ENCODE measurements around the gene KRT6A. TPM values are rescaled to one million over a fixed set of nuclear protein-coding genes. Genes with fewer than 3 reads are reported as not detected.

The KRT6A gene
- total and polyA plus RNA-seq, 2 donors (not counting 1 experiment from before 2014, with no cell fraction given), result 41.1 TPM; not detected in 1

DNA sequence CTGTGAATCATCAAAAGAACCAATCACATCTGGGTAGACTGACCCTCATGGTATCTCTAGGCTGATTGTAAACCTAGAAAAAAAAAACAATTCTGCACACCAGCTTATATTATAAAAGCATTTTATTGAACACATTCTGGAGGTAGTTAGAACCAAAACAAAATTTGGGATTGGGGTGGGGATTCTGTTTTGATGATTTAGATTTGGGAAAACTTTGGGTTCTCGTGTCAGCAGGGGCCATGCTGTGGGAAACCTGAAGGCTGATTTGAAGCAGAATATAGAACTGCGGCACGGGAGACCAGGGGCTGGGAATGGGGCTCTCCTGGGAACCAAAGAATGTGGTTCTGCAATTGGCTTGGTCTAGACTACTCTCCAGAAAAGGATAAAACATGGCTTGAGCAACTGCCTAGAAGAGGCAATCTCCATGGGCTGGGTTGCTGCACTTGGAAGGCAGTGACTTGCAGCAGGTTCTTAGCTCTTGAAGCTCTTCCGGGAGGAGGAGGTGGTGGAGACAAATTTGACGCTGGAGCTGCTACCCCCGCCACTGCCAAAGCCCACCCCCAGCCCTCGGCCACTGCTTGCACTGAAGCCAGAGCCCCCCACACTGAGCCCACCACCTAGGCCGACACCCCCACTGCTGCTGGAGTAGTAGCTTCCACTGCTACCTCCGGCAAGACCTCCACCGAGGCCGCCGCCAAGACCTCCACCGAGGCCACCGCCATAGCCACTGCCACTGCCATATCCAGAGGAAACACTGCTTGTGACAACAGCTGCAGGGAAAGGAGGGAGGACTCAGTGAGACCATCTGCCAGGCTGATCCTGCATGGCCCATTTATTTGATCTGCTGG lies 21.6 kb upstream of the KRT6A start:
- H3K27me3 ChIP-seq (ENCODE audit: control insufficient read depth, insufficient read depth, low read length), result no peaks in the 10 kb centered on the region
- no peak for DNase-seq (ENCODE audit: low read depth in 2 of 2)
- H2AFZ ChIP-seq (ENCODE audit: low read length), result no peak overlapping the region
- H3K79me2 ChIP-seq (ENCODE audit: control insufficient read depth, insufficient read depth, low read length), result no peaks in the 10 kb centered on the region
- no peak overlapping the region for H3K27ac ChIP-seq (ENCODE audit: insufficient read depth, low read length)
- no peaks in the 10 kb centered on the region for H4K20me1 ChIP-seq (ENCODE audit: control insufficient read depth, extremely low read depth, insufficient read depth, low read length)
- no peak overlapping the region for H3K4me2 ChIP-seq (ENCODE audit: extremely low read depth, insufficient read depth, low read length)
- no peaks in the 10 kb centered on the region for H3K4me1 ChIP-seq (ENCODE audit: control insufficient read depth, extremely low read depth, insufficient read depth, low read length)
- H3K9me3 ChIP-seq (ENCODE audit: control insufficient read depth, insufficient read depth, low read depth, low read length), result no peaks in the 10 kb centered on the region
- TF ChIP-seq EZH2 (IDR thresholded peaks at IDR 0.05; ENCODE audit: low read length, missing control alignments), result no peak
- TF ChIP-seq, protein P1, sequence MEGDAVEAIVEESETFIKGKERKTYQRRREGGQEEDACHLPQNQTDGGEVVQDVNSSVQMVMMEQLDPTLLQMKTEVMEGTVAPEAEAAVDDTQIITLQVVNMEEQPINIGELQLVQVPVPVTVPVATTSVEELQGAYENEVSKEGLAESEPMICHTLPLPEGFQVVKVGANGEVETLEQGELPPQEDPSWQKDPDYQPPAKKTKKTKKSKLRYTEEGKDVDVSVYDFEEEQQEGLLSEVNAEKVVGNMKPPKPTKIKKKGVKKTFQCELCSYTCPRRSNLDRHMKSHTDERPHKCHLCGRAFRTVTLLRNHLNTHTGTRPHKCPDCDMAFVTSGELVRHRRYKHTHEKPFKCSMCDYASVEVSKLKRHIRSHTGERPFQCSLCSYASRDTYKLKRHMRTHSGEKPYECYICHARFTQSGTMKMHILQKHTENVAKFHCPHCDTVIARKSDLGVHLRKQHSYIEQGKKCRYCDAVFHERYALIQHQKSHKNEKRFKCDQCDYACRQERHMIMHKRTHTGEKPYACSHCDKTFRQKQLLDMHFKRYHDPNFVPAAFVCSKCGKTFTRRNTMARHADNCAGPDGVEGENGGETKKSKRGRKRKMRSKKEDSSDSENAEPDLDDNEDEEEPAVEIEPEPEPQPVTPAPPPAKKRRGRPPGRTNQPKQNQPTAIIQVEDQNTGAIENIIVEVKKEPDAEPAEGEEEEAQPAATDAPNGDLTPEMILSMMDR (conservative IDR thresholded peaks at IDR 0.05 in 1 of 2, IDR thresholded peaks at IDR 0.05 in 1 of 2; ENCODE audit: low read depth in 1 of 2, low read length in 2 of 2), result no peak
- H3K9ac ChIP-seq (ENCODE audit: insufficient read depth, low read length), result no peak overlapping the region
- H3K36me3 ChIP-seq (ENCODE audit: control insufficient read depth, insufficient read depth, low read length), result no peaks in the 10 kb centered on the region
- H3K4me3 ChIP-seq (replicated peaks in 1 of 4; ENCODE audit: control extremely low read depth in 1 of 4, insufficient read depth in 1 of 4, low read depth in 3 of 4, low read length in 4 of 4), result no peak overlapping the region

DNA sequence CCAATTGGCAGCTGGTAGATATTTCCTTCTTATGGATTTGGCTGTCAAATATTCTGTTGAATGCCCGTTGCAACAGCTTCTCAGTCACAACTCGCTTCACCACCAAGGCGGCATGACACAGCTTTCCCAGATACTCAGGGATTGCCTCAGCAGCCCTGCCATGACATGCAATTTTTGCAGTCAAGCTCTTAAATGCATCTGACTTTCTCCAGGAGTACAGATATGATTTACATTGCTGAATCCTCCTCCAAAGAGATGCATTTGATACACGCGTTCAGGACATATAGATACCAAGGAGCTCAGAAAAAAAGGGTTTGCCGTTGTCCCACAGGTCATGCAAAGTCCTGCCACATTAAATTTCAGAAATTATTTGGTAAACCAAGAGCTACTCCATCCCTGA lies 20.7 kb upstream of the KRT6A start:
- Histone ChIP-seq H2AFZ (ENCODE audit: low read length) (no peak overlapping the region), H3K4me3 (replicated peaks in 1 of 4; ENCODE audit: control extremely low read depth in 1 of 4, insufficient read depth in 1 of 4, low read depth in 3 of 4, low read length in 4 of 4) (no peak overlapping the region), H3K36me3 (ENCODE audit: control insufficient read depth, insufficient read depth, low read length) (no peaks in the 10 kb centered on the region), H3K9ac (ENCODE audit: insufficient read depth, low read length) (no peak overlapping the region), H3K9me3 (ENCODE audit: control insufficient read depth, insufficient read depth, low read depth, low read length) (no peaks in the 10 kb centered on the region), H3K4me1 (ENCODE audit: control insufficient read depth, extremely low read depth, insufficient read depth, low read length) (no peaks in the 10 kb centered on the region), H4K20me1 (ENCODE audit: control insufficient read depth, extremely low read depth, insufficient read depth, low read length) (no peaks in the 10 kb centered on the region), H3K79me2 (ENCODE audit: control insufficient read depth, insufficient read depth, low read length) (no peaks in the 10 kb centered on the region), H3K27ac (ENCODE audit: insufficient read depth, low read length) (no peak overlapping the region), H3K27me3 (ENCODE audit: control insufficient read depth, insufficient read depth, low read length) (no peaks in the 10 kb centered on the region), H3K4me2 (ENCODE audit: extremely low read depth, insufficient read depth, low read length) (no peak overlapping the region)
- DNase-seq (ENCODE audit: low read depth in 2 of 2), result no peak
- TF ChIP-seq EZH2 (IDR thresholded peaks at IDR 0.05; ENCODE audit: low read length, missing control alignments), result no peak
- TF ChIP-seq, protein P1 (conservative IDR thresholded peaks at IDR 0.05 in 1 of 2, IDR thresholded peaks at IDR 0.05 in 1 of 2; ENCODE audit: low read depth in 1 of 2, low read length in 2 of 2), result no peak

DNA sequence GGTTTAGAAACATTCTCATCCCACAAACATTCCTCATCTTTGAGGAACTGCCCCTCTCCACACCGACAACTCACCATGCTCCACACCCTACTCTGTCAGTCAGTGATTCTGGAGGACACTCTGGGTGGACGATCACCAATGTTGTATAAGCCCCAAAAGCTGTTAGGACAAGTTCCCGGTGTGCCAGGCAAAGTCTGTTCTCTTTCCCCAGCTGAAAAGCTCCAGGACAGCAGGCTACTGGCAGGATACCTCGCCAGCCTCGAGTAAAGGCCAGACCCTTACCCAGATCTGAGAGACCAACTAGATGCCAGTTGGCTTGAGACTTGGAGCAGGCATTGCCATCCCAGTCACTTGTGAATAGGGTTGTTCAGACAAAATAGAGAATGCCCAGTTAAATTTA lies 15.2 kb upstream of the KRT6A start:
- Histone ChIP-seq H3K79me2 (ENCODE audit: control insufficient read depth, insufficient read depth, low read length) (no peaks in the 10 kb centered on the region), H3K9ac (ENCODE audit: insufficient read depth, low read length) (no peak overlapping the region), H3K4me2 (ENCODE audit: extremely low read depth, insufficient read depth, low read length) (no peak overlapping the region), H4K20me1 (ENCODE audit: control insufficient read depth, extremely low read depth, insufficient read depth, low read length) (no peaks in the 10 kb centered on the region), H3K9me3 (ENCODE audit: control insufficient read depth, insufficient read depth, low read depth, low read length) (no peaks in the 10 kb centered on the region), H3K4me3 (replicated peaks in 1 of 4; ENCODE audit: control extremely low read depth in 1 of 4, insufficient read depth in 1 of 4, low read depth in 3 of 4, low read length in 4 of 4) (no peak overlapping the region), H2AFZ (ENCODE audit: low read length) (no peak overlapping the region), H3K27me3 (ENCODE audit: control insufficient read depth, insufficient read depth, low read length) (no peaks in the 10 kb centered on the region), H3K27ac (ENCODE audit: insufficient read depth, low read length) (no peak overlapping the region), H3K4me1 (ENCODE audit: control insufficient read depth, extremely low read depth, insufficient read depth, low read length) (no peaks in the 10 kb centered on the region), H3K36me3 (ENCODE audit: control insufficient read depth, insufficient read depth, low read length) (no peaks in the 10 kb centered on the region)
- TF ChIP-seq EZH2 (IDR thresholded peaks at IDR 0.05; ENCODE audit: low read length, missing control alignments), result no peak
- TF ChIP-seq, protein P1 (conservative IDR thresholded peaks at IDR 0.05 in 1 of 2, IDR thresholded peaks at IDR 0.05 in 1 of 2; ENCODE audit: low read depth in 1 of 2, low read length in 2 of 2), result no peak
- DNase-seq (ENCODE audit: low read depth in 2 of 2), result peak in 1 of 2 donors; percentile 16
